A549 treated with dexamethasone at 1 μM for 4 hours (cell line): ENCODE measurements around the gene MMP10. TPM values are rescaled to one million over a fixed set of nuclear protein-coding genes. Genes with fewer than 3 reads are reported as not detected.

ENCODE experiments used
- total RNA-seq: library from RNA; stranded (reverse); fragments of 200-300 nt; extraction: Qiagen RNA extraction; gene quantifications from 5 replicates; pipeline ENCODE4 v1.2.3, GENCODE V29; 2022

Gene MMP10
- total RNA-seq, result 0.53 to 1.6 TPM (median 0.87 TPM) in 5 replicates

DNA sequence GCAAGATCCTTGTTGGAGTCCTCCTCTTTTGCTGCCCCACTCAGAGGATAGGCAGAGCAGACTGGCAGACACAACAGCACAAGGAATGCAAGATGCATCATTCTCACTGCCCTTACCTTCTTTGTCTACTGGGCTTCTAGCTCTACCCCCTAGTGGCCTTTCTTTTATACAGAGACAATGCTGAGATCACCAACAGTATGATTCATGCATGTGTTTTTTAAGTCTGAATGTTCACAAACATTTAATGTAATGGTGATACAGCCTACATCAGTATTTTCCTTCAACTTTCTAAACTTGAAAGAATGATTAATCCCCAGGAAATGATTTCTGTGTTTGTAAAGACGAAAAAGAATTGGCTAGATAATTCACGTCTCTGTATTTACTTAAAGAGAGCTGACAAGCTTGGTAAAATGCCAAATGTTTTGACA lies at the start of gene MMP10:
Gene MMP10 (minus strand): TSS at position 138 of the 428 bp plus-strand sequence. CDS start 37 bp downstream, at position 101.

DNA sequence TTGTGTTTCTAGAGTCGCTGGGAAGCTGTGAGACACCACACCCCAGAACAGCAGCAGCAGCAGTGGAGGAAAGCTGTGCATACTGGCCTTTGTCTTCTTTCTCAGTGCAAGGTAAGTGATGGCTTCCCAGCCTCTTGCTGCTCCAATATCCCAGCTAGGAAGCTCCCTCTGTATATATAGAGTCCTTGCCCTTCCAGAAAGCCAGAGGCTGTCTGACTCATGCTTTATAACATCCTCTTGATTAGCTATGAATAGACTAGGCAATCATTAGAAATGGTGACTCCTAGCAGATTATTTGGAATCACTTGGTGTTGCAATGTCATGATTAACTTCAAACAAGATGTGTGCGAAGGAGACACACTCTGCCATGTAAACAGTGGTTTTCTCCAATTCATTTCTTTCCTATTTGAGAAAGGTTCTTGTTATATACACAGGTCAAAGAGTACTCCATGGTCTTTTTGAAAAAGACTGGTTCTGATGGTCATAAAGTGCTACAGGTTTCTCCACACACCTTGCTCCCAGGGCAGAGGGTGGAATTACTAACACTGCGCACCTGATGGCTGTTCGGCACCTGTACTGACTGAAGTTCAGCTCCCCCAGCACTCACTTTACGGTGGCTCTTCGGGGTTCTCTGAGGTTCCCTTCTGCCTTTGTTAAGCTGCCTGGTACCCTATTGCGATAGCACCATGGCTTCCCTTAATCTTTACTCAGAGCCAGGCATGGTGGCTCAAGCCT lies 17.8 kb upstream of the MMP10 start, which contains the start of gene MMP1:
Gene MMP1 (minus strand): TSS at position 149 of the 735 bp plus-strand sequence. CDS start 68 bp downstream, at position 81.

DNA sequence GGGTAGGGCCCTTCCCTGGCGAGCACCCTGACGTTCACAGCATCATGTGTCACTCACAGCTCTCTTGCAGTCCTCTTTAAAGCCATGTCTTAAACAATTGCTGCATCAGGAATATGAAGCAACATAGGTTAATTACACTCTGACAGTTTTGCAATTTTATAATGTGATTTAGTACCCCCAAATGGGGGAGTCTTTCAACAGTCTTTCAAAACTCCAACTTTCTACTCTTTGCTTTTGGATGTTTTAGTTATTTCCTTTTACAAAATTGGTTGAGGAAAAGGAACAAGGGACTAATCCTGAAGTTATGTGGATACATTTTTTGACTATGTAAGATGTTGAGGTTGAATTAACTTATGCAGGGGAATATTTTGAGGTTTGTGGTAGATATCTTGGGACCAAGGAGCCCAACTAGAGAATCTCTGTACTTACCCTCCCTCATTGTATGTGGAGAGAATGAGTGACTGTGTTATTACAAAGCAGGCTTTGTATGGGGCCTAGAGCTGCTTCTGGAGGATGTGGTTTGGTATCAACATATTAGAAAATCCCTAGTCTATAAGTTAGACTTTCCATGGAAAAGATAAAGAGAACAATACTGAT lies 55.4 kb downstream of the MMP10 start, which contains the start of gene MMP8:
Gene MMP8 (minus strand): TSS at position 51 of the 597 bp plus-strand sequence. CDS start 99 bp downstream, outside the sequence.

Other genes with a start within 250 kb of the MMP10 start
- gene MMP7, start 249.9 kb downstream of the MMP10 start, total RNA-seq, result 20.7 to 34.8 TPM (median 25.3 TPM) in 5 replicates
- gene MMP20, start 155.3 kb downstream of the MMP10 start, total RNA-seq, result not detected in 5 replicates
- gene MMP27, start 74.9 kb downstream of the MMP10 start, total RNA-seq, result not detected in 5 replicates
- gene MMP8, start 55.7 kb downstream of the MMP10 start, total RNA-seq, result not detected in 5 replicates
- 0.50 to 1.3 TPM (median 0.93 TPM) in 5 replicates for gene MMP1, start 17.5 kb upstream of the MMP10 start, total RNA-seq
- gene MMP3, start 63.0 kb upstream of the MMP10 start, total RNA-seq, result 0.46 to 0.47 TPM in 2 of 5 replicates, not detected in the others
- 0.04 to 0.12 TPM (median 0.08 TPM) in 4 of 5 replicates, not detected in the other for gene MMP12, start 94.4 kb upstream of the MMP10 start, total RNA-seq
- not detected in 5 replicates for gene MMP13, start 175.1 kb upstream of the MMP10 start, total RNA-seq